BE2C (cell line): Measurements from ENCODE around the gene ABTB2.
"Not testable (repeated sequence)": the region's sequence is repeated elsewhere in the genome, so short reads cannot be mapped to it uniquely, and the experiment has no call there.

Source experiments
- DNase-seq: peaks from one replicate; pipeline ENCODE4 v3.0.0-alpha.2; 2020
- H3K27me3 ChIP-seq: fragments of 250-450 bp; sonication (Bioruptor Pico); 2 replicates; pipeline ENCODE4 v1.5.1; 2020; ENCODE audit warnings: mild to moderate bottlenecking
- H3K36me3 ChIP-seq: fragments of 250-450 bp; sonication (Bioruptor Pico); 2 replicates; pipeline ENCODE4 v1.5.1; 2020; ENCODE audit warnings: mild to moderate bottlenecking
- H3K4me1 ChIP-seq: fragments of 250-450 bp; sonication (Bioruptor Pico); 2 replicates; pipeline ENCODE4 v1.5.1; 2020
- H3K4me3 ChIP-seq: 2 replicates; pipeline ENCODE4 v1.5.1; 2011; ENCODE audit warnings: low read depth, low read length
- H3K9me3 ChIP-seq: fragments of 250-450 bp; sonication (Bioruptor Pico); 2 replicates; pipeline ENCODE4 v1.5.1; 2020
- TF ChIP-seq, protein P1 (sequence below): IDR thresholded peaks from 2 replicates; pipeline ENCODE4 v1.5.1; 2012; ENCODE audit warnings: mild to moderate bottlenecking, low read depth, low read length

The ABTB2 gene

DNA sequence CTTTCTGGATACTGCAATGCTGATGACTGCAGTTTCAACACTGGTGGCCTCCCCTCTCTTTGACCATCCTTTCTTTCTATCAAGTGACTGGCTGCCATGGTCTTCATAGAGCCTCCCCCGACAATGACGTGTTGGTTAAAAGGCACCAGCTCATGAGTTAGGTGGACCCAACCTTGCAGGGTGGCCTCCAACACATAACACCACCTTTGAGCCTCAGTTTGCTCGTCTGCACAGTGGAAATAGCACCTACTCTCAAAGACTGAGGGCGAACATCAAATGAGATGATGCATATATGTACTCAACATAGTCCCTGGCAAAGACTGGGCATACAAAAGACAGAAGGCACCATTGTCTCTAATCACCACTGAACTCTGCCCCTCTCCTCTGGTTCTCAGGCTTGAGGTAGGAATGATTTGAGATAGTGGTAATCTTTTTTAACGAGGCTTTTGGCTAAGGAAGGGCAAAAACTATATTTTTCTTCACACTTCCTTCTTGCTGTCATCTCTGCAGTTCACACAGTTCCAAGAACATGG, 133.3 kb downstream of the ABTB2 start:
- Histone ChIP-seq H3K27me3 (no peaks in the 10 kb centered on the region), H3K9me3 (no peaks in the 10 kb centered on the region), H3K4me3 (no peak overlapping the region), H3K4me1 (no peaks in the 10 kb centered on the region), H3K36me3 (no peaks in the 10 kb centered on the region)
- DNase-seq, result no peak
- TF ChIP-seq, protein P1, sequence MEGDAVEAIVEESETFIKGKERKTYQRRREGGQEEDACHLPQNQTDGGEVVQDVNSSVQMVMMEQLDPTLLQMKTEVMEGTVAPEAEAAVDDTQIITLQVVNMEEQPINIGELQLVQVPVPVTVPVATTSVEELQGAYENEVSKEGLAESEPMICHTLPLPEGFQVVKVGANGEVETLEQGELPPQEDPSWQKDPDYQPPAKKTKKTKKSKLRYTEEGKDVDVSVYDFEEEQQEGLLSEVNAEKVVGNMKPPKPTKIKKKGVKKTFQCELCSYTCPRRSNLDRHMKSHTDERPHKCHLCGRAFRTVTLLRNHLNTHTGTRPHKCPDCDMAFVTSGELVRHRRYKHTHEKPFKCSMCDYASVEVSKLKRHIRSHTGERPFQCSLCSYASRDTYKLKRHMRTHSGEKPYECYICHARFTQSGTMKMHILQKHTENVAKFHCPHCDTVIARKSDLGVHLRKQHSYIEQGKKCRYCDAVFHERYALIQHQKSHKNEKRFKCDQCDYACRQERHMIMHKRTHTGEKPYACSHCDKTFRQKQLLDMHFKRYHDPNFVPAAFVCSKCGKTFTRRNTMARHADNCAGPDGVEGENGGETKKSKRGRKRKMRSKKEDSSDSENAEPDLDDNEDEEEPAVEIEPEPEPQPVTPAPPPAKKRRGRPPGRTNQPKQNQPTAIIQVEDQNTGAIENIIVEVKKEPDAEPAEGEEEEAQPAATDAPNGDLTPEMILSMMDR, result no peak

DNA sequence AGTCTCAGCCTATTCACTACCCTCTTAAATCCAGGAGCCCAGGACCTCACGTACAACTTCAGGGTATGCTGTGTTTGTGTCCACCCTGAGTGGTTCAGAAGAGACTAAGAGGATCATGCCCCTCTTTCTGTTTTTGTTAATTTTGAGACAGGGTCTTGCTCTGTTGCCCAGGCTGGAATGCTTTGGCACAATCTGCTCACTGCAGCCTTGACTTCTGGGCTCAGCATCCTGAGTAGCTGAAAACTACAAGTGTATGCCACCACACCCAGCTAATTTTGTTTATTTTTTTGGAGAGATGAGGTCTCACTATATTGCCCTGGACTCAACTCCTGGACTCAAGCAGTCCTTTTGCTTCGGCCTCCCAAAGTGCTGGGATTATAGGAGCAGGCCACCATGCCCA, 133.9 kb downstream of the ABTB2 start:
- no peaks in the 10 kb centered on the region for H3K27me3 ChIP-seq
- TF ChIP-seq, protein P1, result no peak
- H3K4me1 ChIP-seq, result no peaks in the 10 kb centered on the region
- H3K9me3 ChIP-seq, result no peaks in the 10 kb centered on the region
- no peaks in the 10 kb centered on the region for H3K36me3 ChIP-seq
- no peak for DNase-seq
- H3K4me3 ChIP-seq, result no peak overlapping the region

DNA sequence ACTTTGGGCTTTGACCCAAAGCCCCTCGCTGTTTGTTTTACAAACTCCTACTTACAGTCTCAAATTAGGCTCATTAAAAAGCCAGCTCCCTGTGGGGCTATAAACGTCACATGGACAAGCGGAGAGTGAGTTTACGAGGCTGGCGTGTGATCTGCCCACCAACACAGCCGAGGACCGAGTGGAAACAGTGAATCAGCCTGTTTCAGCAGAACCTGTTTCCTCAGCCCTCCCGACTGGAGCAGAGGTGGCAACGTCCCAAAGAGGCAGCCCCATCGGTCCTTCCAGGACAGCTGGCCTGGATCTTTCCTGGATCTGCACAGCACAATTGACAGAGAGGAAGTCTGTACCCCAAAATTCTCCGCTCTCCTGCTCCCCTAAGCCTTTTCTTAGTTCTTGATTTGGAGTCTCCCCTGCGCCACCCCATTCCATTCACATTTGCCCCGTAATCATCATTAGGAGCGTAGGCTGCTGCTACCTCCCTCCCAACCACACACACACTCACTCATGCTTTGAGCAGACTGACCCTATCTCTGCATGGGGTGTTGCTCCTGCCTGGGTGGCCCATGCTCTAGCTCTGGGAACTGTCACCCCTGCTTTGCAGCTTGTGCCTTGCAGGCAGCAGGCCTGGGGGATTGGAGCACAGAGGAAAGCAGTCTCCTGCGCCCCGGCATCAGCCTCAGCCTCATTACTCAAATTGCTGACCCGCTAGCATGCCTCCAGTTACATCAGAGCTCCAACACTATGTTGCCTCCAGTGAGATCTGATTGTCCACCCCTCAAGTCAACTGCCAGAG, 134.6 kb downstream of the ABTB2 start:
- H3K27me3 ChIP-seq, result no peaks in the 10 kb centered on the region
- no peak for DNase-seq
- no peaks in the 10 kb centered on the region for H3K9me3 ChIP-seq
- no peaks in the 10 kb centered on the region for H3K4me1 ChIP-seq
- H3K36me3 ChIP-seq, result no peaks in the 10 kb centered on the region
- TF ChIP-seq, protein P1, result no peak
- H3K4me3 ChIP-seq, result no peak overlapping the region

DNA sequence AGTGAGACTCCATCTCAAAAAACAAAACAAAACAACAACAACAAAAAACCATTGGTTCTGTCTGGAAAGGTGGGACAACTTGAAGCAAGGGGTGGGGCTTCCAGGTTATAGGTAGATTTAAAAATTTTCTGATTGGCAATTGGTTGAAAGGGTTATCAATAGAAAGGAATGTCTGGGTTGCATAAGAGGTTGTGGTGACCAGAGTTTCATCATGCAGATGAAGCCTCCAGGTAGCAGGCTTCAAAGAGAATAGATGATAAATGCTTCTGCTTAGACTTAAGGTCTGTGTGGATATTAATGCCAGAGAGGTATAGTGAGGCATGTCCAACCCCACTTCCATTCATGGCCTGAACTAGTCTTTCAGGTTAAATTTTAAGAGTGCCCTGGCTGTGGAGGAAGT, 135.8 kb downstream of the ABTB2 start:
- no peaks in the 10 kb centered on the region for H3K36me3 ChIP-seq

DNA sequence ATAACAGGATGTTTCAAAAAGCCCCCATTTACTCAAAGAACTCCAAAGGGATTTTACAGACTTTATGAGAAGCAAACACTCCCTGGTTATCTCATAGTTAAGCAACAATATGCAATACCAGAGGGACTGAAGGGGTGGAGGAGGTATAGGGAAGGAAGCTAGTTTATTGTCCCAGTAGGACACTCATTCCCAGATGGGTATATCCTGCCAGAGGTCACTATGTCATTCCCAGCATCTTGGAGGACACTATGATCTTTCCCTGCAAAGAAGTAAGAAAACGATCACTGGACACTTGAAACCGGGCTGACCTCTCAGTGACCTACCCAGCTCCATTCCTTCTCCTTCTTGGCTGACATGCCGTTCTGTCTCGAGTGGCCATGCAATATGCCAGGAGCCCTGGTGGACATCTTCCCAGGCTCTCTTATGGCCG, 137.9 kb downstream of the ABTB2 start:
- Histone ChIP-seq H3K36me3 (no peaks in the 10 kb centered on the region), H3K9me3 (no peaks in the 10 kb centered on the region)
- DNase-seq, result no peak

More for the DNA sequence above, 135.8 kb downstream of the ABTB2 start:
- Histone ChIP-seq H3K9me3 (no peaks in the 10 kb centered on the region), H3K4me1 (no peaks in the 10 kb centered on the region), H3K4me3 (no peak overlapping the region), H3K27me3 (no peaks in the 10 kb centered on the region)
- DNase-seq, result no peak
- TF ChIP-seq, protein P1, result no peak

DNA sequence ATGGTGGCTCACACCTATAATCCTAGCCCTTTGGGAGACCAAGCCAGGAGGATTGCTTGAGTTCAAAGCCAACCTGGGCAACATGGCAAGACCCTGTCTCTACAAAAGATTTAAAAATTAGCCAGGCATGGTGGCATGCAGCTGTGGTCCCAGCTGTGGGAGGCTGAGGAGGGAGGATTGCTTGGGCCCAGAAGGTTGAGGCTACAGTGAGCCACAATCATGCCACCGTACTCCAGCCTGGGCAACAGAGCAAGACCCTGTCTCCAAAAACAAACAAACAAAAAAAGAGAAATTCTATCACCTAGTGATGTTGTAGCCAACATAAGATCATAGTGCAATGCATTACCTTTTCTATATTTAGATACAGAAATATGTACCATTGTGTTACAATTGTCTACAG, 138.5 kb downstream of the ABTB2 start:
- Histone ChIP-seq H3K4me1 (no peaks in the 10 kb centered on the region), H3K27me3 (no peaks in the 10 kb centered on the region), H3K4me3 (no peak overlapping the region), H3K36me3 (no peaks in the 10 kb centered on the region), H3K9me3 (no peaks in the 10 kb centered on the region)
- TF ChIP-seq, protein P1, result no peak
- no peak for DNase-seq

More for the DNA sequence above, 137.9 kb downstream of the ABTB2 start:
- Histone ChIP-seq H3K4me3 (no peak overlapping the region), H3K4me1 (no peaks in the 10 kb centered on the region), H3K27me3 (no peaks in the 10 kb centered on the region)
- TF ChIP-seq, protein P1, result no peak

DNA sequence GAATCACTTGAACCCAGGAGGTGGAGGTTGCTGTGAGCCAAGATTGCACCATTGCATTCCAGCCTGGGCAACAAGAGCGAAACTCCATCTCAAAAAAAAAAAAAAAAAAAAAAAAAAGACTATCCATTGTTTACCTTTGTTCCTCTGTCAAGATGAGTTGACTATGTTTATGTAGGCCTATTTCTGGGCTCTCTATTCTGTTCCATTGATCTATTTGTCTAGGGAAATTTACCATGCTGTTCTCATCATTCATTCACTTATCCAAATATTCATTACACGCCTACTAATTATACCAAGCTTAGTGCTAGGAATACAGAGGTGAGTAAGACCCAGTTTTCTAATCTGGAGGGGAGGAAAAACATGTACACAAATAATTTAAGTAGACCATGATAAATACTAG, 139.1 kb downstream of the ABTB2 start:
- not testable (repeated sequence) for H3K4me1 ChIP-seq, H3K4me3 ChIP-seq, H3K27me3 ChIP-seq, H3K9me3 ChIP-seq, DNase-seq, H3K36me3 ChIP-seq
